Mucosa of descending colon (tissue), 3 donors: Measurements from ENCODE around the gene RAMAC. TPM values are rescaled to one million over a fixed set of nuclear protein-coding genes. Genes with fewer than 3 reads are reported as not detected.

Experiments used
- ATAC-seq: fragments of 200-7000 bp; cut with Tn5 transposase; one replicate; pipeline ENCODE4 v1.9.1; 2020; ENCODE audit warnings: mild to moderate bottlenecking, moderate library complexity
- DNase-seq, 3 donors: peaks; one replicate each; pipeline ENCODE4 v3.0.0-alpha.2; 2020
- H3K36me3 ChIP-seq: fragments of 200-600 bp; one replicate; pipeline ENCODE4 v1.8.0; 2021; ENCODE audit warnings: low read depth, mild to moderate bottlenecking
- H3K4me1 ChIP-seq: fragments of 200-600 bp; one replicate; pipeline ENCODE4 v1.8.0; 2021; ENCODE audit warnings: low read depth, mild to moderate bottlenecking
- H3K4me3 ChIP-seq: fragments of 200-600 bp; one replicate; pipeline ENCODE4 v1.8.0; 2021; ENCODE audit warnings: mild to moderate bottlenecking
- H3K9me3 ChIP-seq: fragments of 200-600 bp; one replicate; pipeline ENCODE4 v1.8.0; 2021; ENCODE audit warnings: mild to moderate bottlenecking
- intact Hi-C, 2 donors: fragments of 100-400 bp; cut with DNase I in 1 of 2; cut with micrococcal nuclease in 1 of 2; formaldehyde crosslinking; loops; one replicate each; pipeline versions ENCODE4 v1.11.0 to v1.11.1; 2022; cut with DNase I, micrococcal nuclease
- total RNA-seq, 3 donors: library from RNA; stranded (reverse); fragmentation: NEBNext Ultra II Directional in 2 of 3; extraction: Animal tissue kit (Norgen Biotek cat#: 25700) in 2 of 3; gene quantifications; one replicate each; pipeline versions ENCODE4 v1.2.1 to v1.2.4, GENCODE V29; 2021 to 2023
- TF ChIP-seq, protein P1 (sequence below): fragments of 200-600 bp; IDR thresholded peaks from one replicate; pipeline ENCODE4 v1.8.0; 2022; ENCODE audit warnings: antibody characterized with exemption, mild to moderate bottlenecking
- donor health status: DM: no; HTN: no; CAD: no; lungs with moderate emphysema.
- donor health status: DM: no; HTN: no; CAD: no.
- donor health status: DM: no; HTN: yes; CAD: no.

Gene RAMAC
- total RNA-seq, 3 donors from 2014 or later: 19.5 to 23.9 (median 20.6) TPM

- Histone ChIP-seq H3K4me1 (no peaks in the 10 kb centered on the region), H3K36me3 (no peaks in the 10 kb centered on the region), H3K9me3 (no peaks in the 10 kb centered on the region), H3K4me3 (no peak overlapping the region)
- ATAC-seq: no peak
- intact Hi-C loops: no loop called here
- DNase-seq: no peak
- TF ChIP-seq, protein P1, sequence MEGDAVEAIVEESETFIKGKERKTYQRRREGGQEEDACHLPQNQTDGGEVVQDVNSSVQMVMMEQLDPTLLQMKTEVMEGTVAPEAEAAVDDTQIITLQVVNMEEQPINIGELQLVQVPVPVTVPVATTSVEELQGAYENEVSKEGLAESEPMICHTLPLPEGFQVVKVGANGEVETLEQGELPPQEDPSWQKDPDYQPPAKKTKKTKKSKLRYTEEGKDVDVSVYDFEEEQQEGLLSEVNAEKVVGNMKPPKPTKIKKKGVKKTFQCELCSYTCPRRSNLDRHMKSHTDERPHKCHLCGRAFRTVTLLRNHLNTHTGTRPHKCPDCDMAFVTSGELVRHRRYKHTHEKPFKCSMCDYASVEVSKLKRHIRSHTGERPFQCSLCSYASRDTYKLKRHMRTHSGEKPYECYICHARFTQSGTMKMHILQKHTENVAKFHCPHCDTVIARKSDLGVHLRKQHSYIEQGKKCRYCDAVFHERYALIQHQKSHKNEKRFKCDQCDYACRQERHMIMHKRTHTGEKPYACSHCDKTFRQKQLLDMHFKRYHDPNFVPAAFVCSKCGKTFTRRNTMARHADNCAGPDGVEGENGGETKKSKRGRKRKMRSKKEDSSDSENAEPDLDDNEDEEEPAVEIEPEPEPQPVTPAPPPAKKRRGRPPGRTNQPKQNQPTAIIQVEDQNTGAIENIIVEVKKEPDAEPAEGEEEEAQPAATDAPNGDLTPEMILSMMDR: no peak
Measured at GRCh38 chr15:82977076-82977475, 8.9 kb upstream of the RAMAC start.

- Histone ChIP-seq H3K9me3 (no peaks in the 10 kb centered on the region), H3K36me3 (no peaks in the 10 kb centered on the region), H3K4me3 (no peak overlapping the region), H3K4me1 (no peaks in the 10 kb centered on the region)
- DNase-seq (no peak), ATAC-seq (no peak)
- intact Hi-C loops: no loop called here
- TF ChIP-seq, protein P1: no peak
Measured at GRCh38 chr15:82978438-82978837, 7.6 kb upstream of the RAMAC start.

- Histone ChIP-seq H3K4me1 (no peaks in the 10 kb centered on the region), H3K36me3 (no peaks in the 10 kb centered on the region), H3K9me3 (no peaks in the 10 kb centered on the region), H3K4me3 (no peak overlapping the region)
- intact Hi-C loops: no loop called here
- ATAC-seq (no peak), DNase-seq (no peak)
- TF ChIP-seq, protein P1: no peak
Measured at GRCh38 chr15:82979726-82980125, 6.3 kb upstream of the RAMAC start.

DNA sequence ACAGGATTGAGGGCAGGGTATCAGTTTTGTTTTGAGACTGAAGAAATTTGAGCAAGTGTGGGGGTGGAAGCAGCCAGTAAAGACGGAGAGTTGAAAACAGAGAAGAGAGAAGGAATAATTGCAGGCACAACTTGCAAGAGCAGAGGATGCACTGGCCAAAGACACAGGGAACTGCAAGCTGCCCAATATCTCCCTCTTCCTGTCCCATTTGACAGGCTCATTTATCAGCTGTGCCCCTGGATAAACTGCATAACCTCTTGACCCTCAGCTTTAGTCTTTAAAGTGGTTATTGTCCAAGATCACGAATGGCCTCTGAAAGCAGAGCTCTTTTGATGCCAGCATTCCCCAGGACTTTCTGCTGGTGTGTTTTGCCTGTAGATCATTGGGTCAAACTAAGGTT lies 5.0 kb upstream of the RAMAC start:
- TF ChIP-seq, protein P1: no peak
- DNase-seq (no peak), ATAC-seq (no peak)
- intact Hi-C loops: no loop called here
- Histone ChIP-seq H3K4me3 (no peak overlapping the region), H3K9me3 (no peaks in the 10 kb centered on the region), H3K36me3 (no peaks in the 10 kb centered on the region), H3K4me1 (no peaks in the 10 kb centered on the region)

GRCh38 chr15:82986442-82986780 lies 401 bp downstream of the RAMAC start:
- peaks cover 6% of the 10 kb centered on the region for H3K4me1 ChIP-seq
- no peaks in the 10 kb centered on the region for H3K9me3 ChIP-seq
- ATAC-seq: no peak
- no peaks in the 10 kb centered on the region for H3K36me3 ChIP-seq
- TF ChIP-seq, protein P1: no peak
- H3K4me3 ChIP-seq: peak overlapping the region; percentile 52
- DNase-seq: no peak
- intact Hi-C loops: no loop called here

GRCh38 chr15:82992436-82992998 lies 6.5 kb downstream of the RAMAC start:
- DNase-seq (no peak), ATAC-seq (no peak)
- TF ChIP-seq, protein P1: no peak
- intact Hi-C loops: no loop called here
- Histone ChIP-seq H3K4me3 (no peak overlapping the region), H3K4me1 (no peaks in the 10 kb centered on the region), H3K9me3 (no peaks in the 10 kb centered on the region), H3K36me3 (no peaks in the 10 kb centered on the region)
